SKM-1 (cell line): ENCODE data around the gene SMIM5.
A peak's percentile ranks its signal among the peaks of the same experiment; 100 is the strongest.
"Not testable (repeated sequence)": the region's sequence is repeated elsewhere in the genome, so short reads cannot be mapped to it uniquely, and the experiment has no call there.

Source experiments
- DNase-seq: peaks from one replicate; lab custom pipeline; 2025; ENCODE audit not compliant: unreplicated experiment; lab: John Stamatoyannopoulos, UW

Gene SMIM5

DNA sequence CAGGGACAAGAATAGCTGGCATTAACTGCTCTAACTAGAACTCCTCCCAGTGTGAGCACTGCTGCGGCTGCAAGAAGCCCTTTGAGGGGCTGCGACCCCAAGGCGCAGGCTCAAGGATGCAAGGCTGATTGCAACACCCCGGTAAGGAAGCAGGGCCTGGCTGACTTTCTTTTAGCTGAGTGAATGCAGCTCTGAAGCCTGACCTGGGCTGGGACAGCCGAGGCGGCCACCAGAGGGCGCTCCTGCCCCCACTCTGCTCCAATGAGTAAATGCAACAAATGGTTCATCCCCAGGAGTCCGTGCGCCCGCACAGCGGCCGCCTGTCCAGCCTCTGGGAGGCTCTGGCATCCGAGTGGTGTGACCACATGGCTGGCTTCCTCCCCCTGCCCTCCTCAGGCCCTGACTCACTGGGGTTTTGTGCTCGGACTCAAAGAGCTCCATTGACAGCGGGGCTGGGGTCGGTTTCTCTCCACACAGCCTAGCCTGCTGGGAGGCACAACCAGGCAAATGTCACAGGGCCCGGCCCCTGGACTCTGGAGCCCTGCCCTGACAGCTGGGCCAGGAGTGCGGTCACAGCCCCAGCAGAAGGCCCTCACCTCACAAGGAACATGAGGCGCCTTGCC lies at the start of gene SMIM5:
Gene SMIM5 (plus strand): TSS at position 572 of the 623 bp plus-strand sequence. CDS start 6,768 bp downstream, outside the sequence.
- peak; percentile 60 for DNase-seq

GRCh38 chr17:75584849-75585175 lies 48.4 kb upstream of the SMIM5 start:
- DNase-seq, result no peak

DNA sequence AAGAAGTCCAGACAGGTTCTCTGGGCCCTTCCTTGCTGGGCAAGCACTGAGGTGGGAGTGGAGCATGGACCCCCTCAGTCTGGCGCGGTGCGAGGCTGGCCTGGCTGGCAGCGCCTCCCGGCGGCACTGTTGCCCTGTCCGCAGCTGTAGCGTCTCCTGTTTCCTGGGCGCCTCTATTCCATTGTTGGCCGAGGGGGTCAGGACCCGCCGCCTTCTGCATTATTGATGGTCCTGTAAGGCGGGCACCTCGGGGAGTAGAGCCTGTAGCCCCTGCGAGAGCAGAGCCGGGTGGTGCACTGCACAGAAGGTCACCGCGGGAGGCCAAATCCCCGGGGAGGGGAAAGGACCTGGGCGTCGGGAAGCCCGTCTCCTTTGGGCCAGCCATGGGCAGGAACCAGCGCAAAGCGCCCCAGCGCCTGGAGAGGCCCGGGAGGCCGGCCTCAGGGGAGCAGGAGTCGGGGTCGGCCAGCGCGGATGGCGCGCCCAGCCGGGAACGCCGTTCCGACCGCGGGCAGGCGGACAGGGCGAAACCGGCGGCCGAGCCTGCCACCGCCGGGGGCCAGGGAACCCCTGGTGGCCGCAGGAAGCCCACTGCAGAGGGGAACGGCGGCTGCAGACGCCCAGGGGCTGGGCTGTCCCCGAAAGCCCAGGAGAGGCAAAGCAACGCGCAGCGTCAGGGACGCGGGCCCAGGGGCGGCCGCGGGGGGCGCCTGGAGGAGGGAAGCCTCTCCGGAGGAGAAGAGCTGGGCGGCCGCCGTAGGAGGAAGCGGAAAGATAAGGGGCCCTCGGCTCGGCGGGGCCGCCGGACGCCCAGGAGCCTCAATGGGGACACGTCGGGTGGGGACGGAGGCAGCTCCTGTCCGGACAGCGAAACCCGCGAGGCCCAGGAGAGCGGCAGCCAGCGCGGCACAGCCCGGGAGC lies 45.3 kb upstream of the SMIM5 start, which contains the start of gene MYO15B:
Gene MYO15B (plus strand): TSS at position 126 of the 921 bp plus-strand sequence. CDS start 258 bp downstream, at position 384.
- peak; percentile 60 for DNase-seq

DNA sequence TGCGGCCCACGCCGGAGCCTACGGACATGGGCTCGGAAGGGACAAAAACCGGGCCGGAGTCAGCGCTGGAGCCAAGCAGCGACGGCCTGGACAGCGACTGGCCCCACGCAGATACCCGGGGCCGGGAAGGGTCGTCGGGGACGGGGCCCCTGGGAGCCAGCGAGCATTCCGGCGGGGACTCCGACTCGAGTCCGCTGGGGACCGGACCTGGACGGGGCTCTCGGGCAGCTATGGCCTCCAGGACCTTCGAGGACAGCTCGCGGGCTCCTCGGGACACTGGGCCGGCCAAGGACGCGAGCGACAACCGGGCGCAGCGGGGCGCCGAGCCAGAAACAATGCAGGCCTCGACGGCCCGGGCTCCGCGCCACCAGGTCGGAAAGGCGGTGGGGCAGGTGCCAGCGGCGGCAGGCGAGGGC lies 44.6 kb upstream of the SMIM5 start:
- no peak for DNase-seq

DNA sequence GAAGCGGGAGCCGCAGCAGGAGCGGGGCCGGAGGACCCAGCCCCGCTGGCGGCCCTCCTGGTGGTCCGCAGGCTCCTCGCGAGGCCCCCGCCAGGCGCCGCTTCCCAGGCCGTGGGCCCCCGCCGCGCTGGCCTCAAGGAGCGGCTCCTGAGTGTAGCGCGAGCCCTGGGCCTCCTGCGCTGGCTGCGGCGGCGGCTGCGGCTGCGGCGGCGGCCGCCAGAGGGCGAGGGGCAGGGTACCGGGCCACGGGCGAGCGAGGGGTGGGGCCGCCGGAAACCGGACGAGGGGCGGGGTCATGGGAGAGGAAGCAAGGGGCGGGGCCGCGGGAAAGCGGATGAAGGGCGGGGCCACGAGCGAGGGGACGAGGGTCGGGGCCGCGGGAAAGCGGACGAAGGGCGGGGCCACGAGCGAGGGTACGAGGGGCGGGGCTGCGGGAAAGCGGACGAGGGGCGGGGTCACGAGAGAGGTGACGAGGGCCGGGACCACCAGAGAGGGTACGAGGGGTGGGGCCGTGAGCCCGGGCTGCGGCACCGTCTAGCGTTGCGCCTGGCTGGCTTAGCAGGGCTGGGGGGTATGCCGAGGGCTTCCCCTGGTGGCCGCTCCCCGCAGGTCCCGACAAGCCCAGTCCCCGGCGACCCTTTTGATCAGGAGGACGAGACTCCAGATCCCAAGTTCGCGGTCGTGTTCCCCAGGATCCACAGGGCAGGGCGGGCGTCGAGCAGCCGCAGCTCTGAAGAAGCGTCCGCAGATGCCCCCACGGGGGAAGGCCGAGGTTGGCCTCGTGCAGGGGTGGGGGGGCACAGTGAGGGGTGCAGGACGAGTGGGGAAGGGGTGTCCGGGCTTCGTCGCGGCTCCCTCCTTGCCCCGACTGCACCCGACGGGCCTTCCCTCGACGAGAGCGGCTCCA lies 44.0 kb upstream of the SMIM5 start:
- DNase-seq, result peak; percentile 72

- DNase-seq, result no peak
Observed at GRCh38 chr17:75589919-75590303, 43.3 kb upstream of the SMIM5 start.

GRCh38 chr17:75590314-75590761 lies 42.9 kb upstream of the SMIM5 start:
- DNase-seq, result no peak

DNA sequence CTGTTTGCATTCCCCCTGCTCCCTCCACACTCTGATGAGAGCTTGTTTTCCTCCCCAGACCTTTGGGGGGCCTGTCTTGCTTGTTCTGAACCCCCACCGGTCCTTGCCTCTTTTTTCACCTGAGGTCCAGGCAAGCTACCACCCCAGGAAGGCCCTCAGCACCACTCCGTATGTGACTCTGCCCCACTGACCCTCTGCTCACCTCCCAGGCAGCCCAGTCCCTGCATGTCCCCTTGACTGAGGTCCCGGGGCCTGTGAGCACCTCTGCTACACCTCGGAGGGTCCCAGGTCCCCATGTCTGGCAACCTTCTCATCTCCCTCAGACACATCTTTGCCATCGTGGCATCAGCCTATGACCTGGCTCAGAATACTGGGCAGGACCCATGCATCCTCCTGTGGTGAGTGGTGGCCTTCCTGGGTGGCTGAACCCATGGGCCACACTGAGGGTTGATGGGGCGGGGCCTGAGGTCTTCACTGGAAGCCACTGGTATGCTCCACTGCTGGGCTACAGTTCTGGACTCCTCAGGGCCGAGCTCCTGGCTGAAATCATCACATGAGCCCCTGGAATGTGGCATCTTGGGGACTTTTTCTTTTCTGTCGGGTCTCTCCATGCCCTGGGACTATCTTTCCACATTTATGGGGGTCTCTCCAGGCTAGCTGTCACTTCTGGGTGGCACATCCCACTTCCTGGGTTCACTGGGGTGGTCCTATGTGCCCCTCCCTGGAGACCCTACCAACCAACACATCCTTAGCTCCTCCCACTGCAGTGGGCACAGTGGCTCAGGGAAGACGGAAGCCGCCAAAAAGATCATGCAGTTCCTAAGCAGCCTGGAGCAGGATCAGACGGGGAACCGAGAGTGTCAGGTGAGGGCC lies 42.1 kb upstream of the SMIM5 start:
- DNase-seq, result no peak

DNA sequence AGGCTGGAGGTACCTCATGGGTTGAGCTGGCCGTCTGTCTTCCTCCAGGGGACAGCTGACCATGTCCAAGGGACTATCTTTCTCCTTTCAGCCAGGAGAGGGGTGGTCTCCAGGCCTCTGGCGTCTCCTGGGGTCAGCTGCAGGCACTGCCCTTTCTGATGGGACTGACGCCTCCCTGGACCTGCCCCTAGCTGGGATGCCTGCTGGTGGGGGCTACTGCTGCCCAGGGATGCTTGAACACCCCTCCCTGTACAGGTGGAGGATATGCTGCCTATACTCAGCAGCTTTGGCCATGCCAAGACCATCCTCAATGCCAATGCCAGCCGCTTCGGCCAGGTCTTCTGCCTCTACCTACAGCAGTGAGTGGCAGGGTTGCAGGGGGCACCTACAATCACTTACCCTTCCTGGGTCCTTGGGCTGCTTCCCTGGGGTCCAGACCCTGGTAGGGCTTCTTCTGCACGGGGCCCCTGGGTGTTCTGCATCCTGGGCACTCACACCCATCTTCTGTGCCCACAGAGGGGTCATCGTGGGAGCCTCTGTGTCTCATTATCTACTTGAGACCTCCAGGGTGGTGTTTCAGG lies 41.4 kb upstream of the SMIM5 start:
- DNase-seq, result no peak

DNA sequence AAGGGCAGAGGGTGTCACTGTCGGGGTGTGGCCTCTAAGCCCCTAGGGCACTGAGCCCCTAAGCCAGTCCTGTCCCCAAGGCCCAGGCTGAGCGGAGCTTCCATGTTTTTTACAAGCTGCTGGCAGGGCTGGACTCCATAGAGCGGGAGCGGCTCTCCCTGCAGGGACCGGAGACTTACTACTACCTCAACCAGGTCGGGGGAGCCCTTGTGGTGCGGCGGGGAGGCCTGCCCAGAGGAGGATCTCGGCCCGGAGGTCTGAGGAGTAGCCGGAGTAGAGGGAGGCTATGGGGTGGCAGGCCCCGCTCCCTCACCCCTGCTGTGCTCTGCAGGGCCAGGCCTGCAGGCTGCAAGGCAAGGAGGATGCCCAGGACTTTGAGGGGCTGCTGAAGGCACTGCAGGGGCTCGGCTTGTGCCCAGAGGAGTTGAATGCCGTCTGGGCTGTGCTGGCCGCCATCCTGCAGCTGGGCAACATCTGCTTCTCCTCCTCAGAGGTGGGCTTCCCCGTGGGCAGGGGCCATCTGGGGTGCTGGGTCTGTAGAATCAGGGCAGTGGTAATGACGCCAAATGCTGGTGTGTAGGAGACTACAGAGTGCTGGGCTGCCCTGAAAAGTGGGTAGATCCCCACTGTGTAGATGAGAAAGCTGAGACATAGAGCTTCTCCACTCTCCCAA lies 40.8 kb upstream of the SMIM5 start:
- DNase-seq, result no peak

- not testable (repeated sequence) for DNase-seq
Observed at GRCh38 chr17:75593430-75593829, 39.8 kb upstream of the SMIM5 start.

- DNase-seq, result no peak
Observed at GRCh38 chr17:75594499-75595283, 38.5 kb upstream of the SMIM5 start.

- no peak for DNase-seq
Observed at GRCh38 chr17:75595284-75595919, 37.8 kb upstream of the SMIM5 start.

- DNase-seq, result no peak
Observed at GRCh38 chr17:75595920-75596313, 37.3 kb upstream of the SMIM5 start.

DNA sequence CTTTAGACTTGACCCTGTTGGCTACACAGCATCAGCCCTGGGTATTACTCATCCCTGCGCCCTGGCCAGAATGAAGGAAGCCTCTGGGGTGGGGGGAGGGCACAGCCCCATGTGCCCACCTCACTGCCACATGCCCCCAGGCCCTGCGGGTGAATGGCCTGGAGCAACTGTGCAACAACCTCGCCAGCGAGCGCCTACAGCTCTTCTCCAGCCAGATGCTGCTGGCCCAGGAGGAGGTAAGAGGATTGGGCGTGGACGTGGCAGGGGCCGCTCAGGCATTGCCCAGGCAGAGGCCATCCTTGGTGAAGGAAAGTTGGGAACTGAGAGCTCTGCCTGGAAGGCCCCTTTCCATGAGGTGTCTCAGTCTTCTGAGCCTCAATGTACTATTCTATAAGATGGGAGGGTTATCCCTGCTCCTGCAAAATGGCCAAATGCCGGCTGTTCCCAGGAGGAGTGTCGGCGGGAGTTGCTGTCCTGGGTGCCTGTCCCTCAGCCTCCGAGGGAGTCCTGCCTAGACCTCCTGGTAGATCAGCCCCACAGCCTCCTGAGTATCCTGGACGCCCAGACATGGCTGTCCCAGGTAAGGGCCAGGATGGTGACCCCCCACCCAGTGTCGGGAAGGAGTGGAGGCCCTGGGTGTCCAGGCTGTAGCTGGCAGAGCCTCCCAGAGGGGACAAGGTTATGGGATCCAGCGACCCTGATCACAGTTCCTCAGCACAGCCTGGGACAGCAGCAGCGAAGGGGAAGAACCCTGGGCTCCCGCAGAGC lies 36.7 kb upstream of the SMIM5 start:
- no peak for DNase-seq

GRCh38 chr17:75601057-75601987 lies 31.9 kb upstream of the SMIM5 start:
- peak; percentile 64 for DNase-seq
